MM.1S (cell line): Measurements from ENCODE around the gene TRIM8.

Experiments
- CTCF ChIP-seq: fragments of 300-600 bp; sonication (generic); IDR thresholded peaks from 2 replicates; pipeline ENCODE4 v1.5.1; 2016; ENCODE audit warnings: antibody characterized with exemption, low read length, mixed read lengths
- EZH2phosphoT487 ChIP-seq: fragments of 300-600 bp; sonication (generic); IDR thresholded peaks from 2 replicates; pipeline ENCODE4 v1.6.1; 2018; ENCODE audit warnings: antibody characterized with exemption, low read length

GRCh38 chr10:102698894-102699293 lies 54.6 kb downstream of the TRIM8 start:
- TF ChIP-seq CTCF = no peak
- no peak for TF ChIP-seq EZH2phosphoT487
